B cell (primary cell): ENCODE measurements around the gene PSMB10. TPM values are rescaled to one million over a fixed set of nuclear protein-coding genes. Genes with fewer than 3 reads are reported as not detected.

Experiments used
- ATAC-seq: fragments of 200-7000 bp; cut with Tn5 transposase; one replicate; pipeline ENCODE4 v1.10.0; 2021; ENCODE audit warnings: low read depth, mild to moderate bottlenecking, moderate number of reproducible peaks, moderate library complexity
- CTCF ChIA-PET: fragments of 350-600 bp; sonication (Branson Sonifier 250); formaldehyde crosslinking; loops from one replicate; lab custom pipeline; 2021; ENCODE audit warnings: antibody characterized with exemption, inconsistent platforms; lab: Charles Lee
- POLR2A ChIA-PET: fragments of 350-600 bp; sonication (Branson Sonifier 250); formaldehyde crosslinking; loops from one replicate; lab custom pipeline; 2021; ENCODE audit warnings: antibody characterized with exemption; lab: Charles Lee
- DNase-seq: peaks from one replicate; pipeline ENCODE4 v3.0.0; 2013
- H2AFZ ChIP-seq: 2 replicates; pipeline ENCODE4 v1.6.1; 2012; ENCODE audit warnings: mild to moderate bottlenecking, low read depth, low read length; ENCODE audit not compliant: insufficient read depth, poor library complexity, severe bottlenecking
- H3K27ac ChIP-seq, 2 donors: 1 replicate in 1 of 2; 2 replicates in 1 of 2; pipeline ENCODE4 v1.5.1; 2012 to 2013; ENCODE audit warnings: low read length in 2 of 2, mild to moderate bottlenecking in 2 of 2, moderate library complexity in 1 of 2
- H3K27me3 ChIP-seq, 4 experiments: fragments of 200-600 bp in 1 of 4; sonication (generic) in 1 of 4; replicated peaks in 1 of 4; 1 replicate in 2 of 4; 2 replicates in 2 of 4; pipeline versions ENCODE4 v1.6.1 to v1.7.0; 2013 to 2016; ENCODE audit warnings: low read length in 3 of 4, mild to moderate bottlenecking in 2 of 4, mixed read lengths in 1 of 4, moderate library complexity in 1 of 4; ENCODE audit not compliant: insufficient read depth in 4 of 4, control insufficient read depth in 3 of 4; ENCODE audit errors: control extremely low read depth in 1 of 4
- H3K36me3 ChIP-seq, 2 experiments: replicated peaks in 1 of 2; 1 replicate in 1 of 2; 2 replicates in 1 of 2; pipeline versions ENCODE4 v1.6.1 to v1.7.1; 2013; ENCODE audit warnings: low read length in 1 of 2; ENCODE audit not compliant: insufficient read depth in 2 of 2, control insufficient read depth in 1 of 2; ENCODE audit errors: control extremely low read depth in 1 of 2, extremely low read depth in 1 of 2
- H3K4me1 ChIP-seq, 2 donors: fragments of 200-600 bp in 1 of 2; sonication (generic) in 1 of 2; 1 replicate in 1 of 2; 2 replicates in 1 of 2; pipeline versions ENCODE4 v1.5.1 to v1.6.1; 2013 to 2017; ENCODE audit warnings: low read length in 2 of 2; ENCODE audit not compliant: control insufficient read depth in 2 of 2, insufficient read depth in 2 of 2
- H3K4me2 ChIP-seq: replicated peaks from 2 replicates; pipeline ENCODE3; 2012; ENCODE audit warnings: mild to moderate bottlenecking, low read depth, low read length; ENCODE audit not compliant: poor library complexity, severe bottlenecking
- H3K4me3 ChIP-seq, 5 experiments: fragments of 200-600 bp in 1 of 5; sonication (generic) in 1 of 5; 1 replicate in 3 of 5; 2 replicates in 2 of 5; pipeline versions ENCODE4 v1.5.1 to v1.7.0; 2011 to 2016; ENCODE audit warnings: low read length in 4 of 5, mild to moderate bottlenecking in 4 of 5, low read depth in 2 of 5, control low read depth in 1 of 5, moderate library complexity in 1 of 5; ENCODE audit not compliant: insufficient read depth in 1 of 5; ENCODE audit errors: control extremely low read depth in 1 of 5, extremely low read depth in 1 of 5
- H3K79me2 ChIP-seq: fragments of 200-600 bp; sonication (generic); one replicate; pipeline ENCODE4 v1.6.0; 2016; ENCODE audit warnings: low read length; ENCODE audit not compliant: control insufficient read depth, insufficient read depth
- H3K9ac ChIP-seq: fragments of 200-600 bp; sonication (generic); 2 replicates; pipeline ENCODE4 v1.6.1; 2017; ENCODE audit warnings: mild to moderate bottlenecking, low read length, moderate library complexity
- H3K9me3 ChIP-seq, 3 donors: one replicate each; pipeline versions ENCODE4 v1.6.1 to v1.7.1; 2013; ENCODE audit warnings: low read length in 2 of 3; ENCODE audit not compliant: control insufficient read depth in 2 of 3, insufficient read depth in 1 of 3; ENCODE audit errors: control extremely low read depth in 1 of 3
- H4K20me1 ChIP-seq: 2 replicates; pipeline ENCODE4 v1.6.0; 2012; ENCODE audit warnings: mild to moderate bottlenecking, low read length; ENCODE audit not compliant: insufficient read depth, control insufficient read depth, poor library complexity, severe bottlenecking
- H3K27ac Mint-ChIP-seq: one replicate; pipeline ENCODE4 v1.8.0; 2021; ENCODE audit warnings: mixed read lengths
- H3K27me3 Mint-ChIP-seq: one replicate; pipeline ENCODE4 v1.8.0; 2021; ENCODE audit warnings: mixed read lengths
- H3K4me1 Mint-ChIP-seq: one replicate; pipeline ENCODE4 v1.8.0; 2021; ENCODE audit warnings: mixed read lengths
- H3K4me3 Mint-ChIP-seq: one replicate; pipeline ENCODE4 v1.8.0; 2021; ENCODE audit warnings: mixed read lengths
- H3K9me3 Mint-ChIP-seq: one replicate; pipeline ENCODE4 v1.8.0; 2022; ENCODE audit warnings: mixed read lengths; ENCODE audit not compliant: insufficient read depth
- CTCF ChIP-seq: fragments of 200-600 bp; IDR thresholded peaks from one replicate; pipeline ENCODE4 v1.8.0; 2022; ENCODE audit warnings: antibody characterized with exemption, mild to moderate bottlenecking
- EZH2 ChIP-seq: IDR thresholded peaks from 2 replicates; pipeline ENCODE4 v1.6.1; 2012; ENCODE audit warnings: borderline replicate concordance, low read depth, mild to moderate bottlenecking, moderate library complexity, low read length; ENCODE audit not compliant: insufficient read depth, poor library complexity, severe bottlenecking
- WGBS: methylation state at CpG from one replicate; pipeline ENCODE4 v1.1.5; 2013; ENCODE audit warnings: missing lambda C conversion rate; ENCODE audit not compliant: insufficient coverage; 5-methylcytosine and 5-hydroxymethylcytosine counted together
- intact Hi-C: fragments of 100-400 bp; cut with micrococcal nuclease; formaldehyde crosslinking; loops from one replicate; pipeline ENCODE4 v1.10.0; 2022
- polyA plus RNA-seq: library from polyadenylated mRNA; depleted of rRNA; stranded (reverse); fragments of >200 nt; gene quantifications from 2 replicates; pipeline ENCODE4 v1.2.3, GENCODE V29; 2012
- total RNA-seq, 2 donors: library from RNA; stranded (reverse); fragments of 120-200 nt in 1 of 2; gene quantifications; 1 replicate in 1 of 2; 2 replicates in 1 of 2; pipeline versions ENCODE4 v1.2.3 to v1.2.4, GENCODE V29; 2013 to 2022

PSMB10 gene
- total and polyA plus RNA-seq, 2 donors (not counting 1 experiment from before 2014, with no cell fraction given) = 167 to 176 TPM

GRCh38 chr16:67886387-67886786 is 50.3 kb downstream of the PSMB10 start:
- Histone ChIP-seq H4K20me1 (no peaks in the 10 kb centered on the region), H2AFZ (no peak overlapping the region), H3K36me3 (peaks cover 0 to 44% of the 10 kb centered on the region in 2 experiments), H3K9me3 (no peaks in the 10 kb centered on the region), H3K4me3 (no peak overlapping the region), H3K79me2 (peaks cover 6% of the 10 kb centered on the region), H3K4me2 (no peak overlapping the region), H3K27me3 (no peaks in the 10 kb centered on the region), H3K4me1 (no peaks in the 10 kb centered on the region), H3K9ac (no peak overlapping the region), H3K27ac (no peak overlapping the region)
- ChIA-PET POLR2A (no interaction called here), CTCF (interaction anchor here (1.0 to 9.3 kb wide), 8 partner anchors 127 to 366 kb away, joined by 3 to 151 read pairs (median 4); no protein-coding TSS in a partner anchor)
- Mint-ChIP-seq H3K9me3 (no peaks in the 10 kb centered on the region), H3K27me3 (no peaks in the 10 kb centered on the region), H3K4me1 (no peaks in the 10 kb centered on the region), H3K27ac (no peak overlapping the region), H3K4me3 (no peak overlapping the region)
- DNase-seq (no peak), ATAC-seq (no peak)
- intact Hi-C loops = no loop called here
- TF ChIP-seq EZH2 = no peak
- TF ChIP-seq CTCF = no peak
- 100% methylated on average over 3 of the region's 5 CpGs for WGBS

GRCh38 chr16:67885976-67886375 is 50.7 kb downstream of the PSMB10 start:
- no peak overlapping the region for H3K4me2 ChIP-seq
- H3K4me3 ChIP-seq = no peak overlapping the region
- Mint-ChIP-seq H3K27ac (no peak overlapping the region), H3K4me3 (no peak overlapping the region), H3K4me1 (no peaks in the 10 kb centered on the region), H3K27me3 (no peaks in the 10 kb centered on the region), H3K9me3 (no peaks in the 10 kb centered on the region)
- H3K9me3 ChIP-seq = no peaks in the 10 kb centered on the region
- no peak overlapping the region for H3K27ac ChIP-seq
- over 99% methylated on average over 16 of the region's 19 CpGs for WGBS
- H4K20me1 ChIP-seq = no peaks in the 10 kb centered on the region
- H3K79me2 ChIP-seq = peaks cover 6% of the 10 kb centered on the region
- no peak overlapping the region for H2AFZ ChIP-seq
- no peaks in the 10 kb centered on the region for H3K27me3 ChIP-seq
- peaks cover 0 to 47% of the 10 kb centered on the region in 2 experiments for H3K36me3 ChIP-seq
- ATAC-seq (no peak), DNase-seq (no peak)
- ChIA-PET POLR2A (interaction anchor here (1.7 kb wide), 1 partner anchor 155 kb away, joined by 12 read pairs; no protein-coding TSS in a partner anchor), CTCF (interaction anchor here (0.5 to 9.3 kb wide), 10 partner anchors 13 to 365 kb away, joined by 3 to 151 read pairs (median 4); no protein-coding TSS in a partner anchor)
- intact Hi-C loops = no loop called here
- no peaks in the 10 kb centered on the region for H3K4me1 ChIP-seq
- TF ChIP-seq CTCF (no peak), EZH2 (no peak)
- H3K9ac ChIP-seq = no peak overlapping the region
